Astrocyte of the hippocampus (primary cell): ENCODE results near the gene B3GNT2.
A peak's percentile ranks its signal among the peaks of the same experiment; 100 is the strongest.

Experiments used
- DNase-seq: peaks from one replicate; pipeline ENCODE4 v3.0.0; 2011; ENCODE audit warnings: low read depth, low spot score

The B3GNT2 gene

DNA sequence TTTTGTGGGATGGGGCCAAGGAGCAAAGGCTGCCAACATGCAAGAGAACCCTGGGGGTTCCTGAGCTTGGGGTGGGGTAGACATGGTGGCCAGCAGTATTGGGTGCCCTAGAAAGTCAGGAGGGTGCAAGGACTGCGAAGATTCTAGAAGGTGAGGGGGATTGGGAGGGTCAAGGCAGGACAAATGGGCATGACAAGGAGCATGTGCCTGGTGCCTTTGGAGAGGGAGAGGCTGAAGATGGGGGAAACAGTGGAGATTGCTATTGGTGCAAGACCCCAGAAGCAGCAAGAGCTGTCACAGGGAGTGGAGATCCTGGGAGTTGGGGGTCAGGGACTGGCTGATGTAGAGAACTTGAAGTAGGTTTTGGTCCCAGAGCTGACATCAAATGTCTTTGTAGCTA is 7.5 kb downstream of the B3GNT2 start:
- no peak for DNase-seq

DNA sequence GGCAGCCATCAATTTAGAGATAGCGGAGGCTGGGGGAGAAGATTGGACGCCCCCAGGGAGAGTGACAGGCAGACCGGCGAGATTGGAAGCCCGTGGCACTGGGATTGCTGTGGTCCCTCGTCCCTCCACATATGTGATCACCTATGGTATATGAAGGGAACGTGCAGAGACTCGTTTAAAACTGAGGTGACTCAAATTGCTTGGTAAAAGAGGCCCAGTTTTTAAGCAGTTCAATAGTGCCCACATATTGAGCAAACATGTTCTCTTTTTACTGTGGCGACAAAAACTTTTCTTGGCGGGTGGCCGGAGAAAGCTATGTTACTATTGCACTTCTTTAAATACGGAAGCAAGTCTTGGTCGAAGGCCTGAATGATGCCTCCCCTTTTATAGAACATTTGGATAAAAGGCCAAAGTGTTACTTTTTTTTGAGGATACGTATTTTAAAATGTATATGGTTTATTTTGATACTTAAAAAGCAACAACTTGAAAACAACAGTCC is 9.1 kb downstream of the B3GNT2 start:
- no peak for DNase-seq

DNA sequence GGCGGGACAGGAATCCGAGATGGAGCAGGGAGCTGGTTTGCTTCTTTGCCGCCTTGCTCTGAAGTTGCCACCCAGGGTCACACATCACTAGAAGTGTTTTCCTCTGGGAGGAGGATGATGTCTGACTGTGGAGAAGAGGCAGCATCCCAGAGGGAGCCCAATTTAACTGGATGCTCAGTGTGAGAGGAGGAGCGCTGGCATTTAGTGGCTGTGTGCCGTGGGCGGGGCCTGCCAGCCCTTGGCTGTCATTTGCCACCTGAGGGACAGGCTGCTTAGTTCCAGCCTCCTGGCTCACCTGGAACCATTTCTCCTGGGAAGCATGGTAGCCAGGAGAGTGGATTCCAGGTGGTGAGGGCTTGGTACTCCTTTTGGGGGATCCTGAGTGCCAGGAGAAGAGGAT is 9.6 kb downstream of the B3GNT2 start:
- DNase-seq: no peak

GRCh38 chr2:62206024-62206423 is 10.1 kb downstream of the B3GNT2 start:
- no peak for DNase-seq

GRCh38 chr2:62207491-62207890 is 11.6 kb downstream of the B3GNT2 start:
- no peak for DNase-seq

- DNase-seq: no peak
Measured at GRCh38 chr2:62208074-62208757, 12.3 kb downstream of the B3GNT2 start.

DNA sequence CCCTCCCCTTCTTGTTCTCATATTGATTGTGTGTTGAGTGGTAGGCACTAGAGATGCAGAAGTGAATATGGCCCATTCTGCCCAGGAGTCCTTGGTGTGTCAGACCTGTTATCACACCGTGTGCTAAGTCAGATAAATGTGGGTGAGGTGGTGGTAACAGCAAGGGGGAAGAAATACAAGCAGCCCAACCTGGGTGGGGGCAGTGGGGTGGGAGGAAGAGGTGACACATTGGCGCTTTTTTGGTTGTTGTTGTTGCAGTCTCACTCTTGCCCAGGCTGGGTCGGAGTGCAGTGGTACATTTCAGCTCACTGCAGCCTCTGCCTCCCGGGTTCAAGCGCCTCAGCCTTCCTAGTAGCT is 12.8 kb downstream of the B3GNT2 start:
- DNase-seq: no peak

DNA sequence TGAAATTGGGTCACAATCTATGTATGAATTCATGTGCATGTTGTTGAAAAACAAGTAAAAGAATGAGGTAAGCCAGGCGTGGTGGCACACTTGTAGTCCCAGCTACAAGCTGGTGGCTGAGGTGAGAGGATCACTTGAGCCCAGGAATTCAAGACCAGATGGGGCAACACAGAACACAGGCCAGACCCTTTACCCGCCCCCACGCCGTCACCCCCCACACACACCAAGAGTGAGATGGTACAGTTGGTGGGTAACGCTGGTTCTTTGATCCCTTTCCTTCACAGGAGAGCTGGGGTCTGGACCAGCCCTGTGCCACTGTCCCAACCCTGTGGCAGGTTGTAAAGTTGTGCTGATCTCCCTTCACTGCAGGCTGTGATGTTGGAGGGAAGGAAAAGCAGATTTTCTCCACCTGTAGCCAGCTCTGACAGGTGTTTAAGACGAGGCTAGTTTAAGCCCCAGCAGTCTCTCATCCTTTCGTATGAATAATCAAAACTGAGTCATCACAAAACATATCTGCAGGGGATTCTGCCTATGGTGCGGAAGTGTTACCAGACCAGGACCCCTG is 13.6 kb downstream of the B3GNT2 start:
- DNase-seq: no peak

DNA sequence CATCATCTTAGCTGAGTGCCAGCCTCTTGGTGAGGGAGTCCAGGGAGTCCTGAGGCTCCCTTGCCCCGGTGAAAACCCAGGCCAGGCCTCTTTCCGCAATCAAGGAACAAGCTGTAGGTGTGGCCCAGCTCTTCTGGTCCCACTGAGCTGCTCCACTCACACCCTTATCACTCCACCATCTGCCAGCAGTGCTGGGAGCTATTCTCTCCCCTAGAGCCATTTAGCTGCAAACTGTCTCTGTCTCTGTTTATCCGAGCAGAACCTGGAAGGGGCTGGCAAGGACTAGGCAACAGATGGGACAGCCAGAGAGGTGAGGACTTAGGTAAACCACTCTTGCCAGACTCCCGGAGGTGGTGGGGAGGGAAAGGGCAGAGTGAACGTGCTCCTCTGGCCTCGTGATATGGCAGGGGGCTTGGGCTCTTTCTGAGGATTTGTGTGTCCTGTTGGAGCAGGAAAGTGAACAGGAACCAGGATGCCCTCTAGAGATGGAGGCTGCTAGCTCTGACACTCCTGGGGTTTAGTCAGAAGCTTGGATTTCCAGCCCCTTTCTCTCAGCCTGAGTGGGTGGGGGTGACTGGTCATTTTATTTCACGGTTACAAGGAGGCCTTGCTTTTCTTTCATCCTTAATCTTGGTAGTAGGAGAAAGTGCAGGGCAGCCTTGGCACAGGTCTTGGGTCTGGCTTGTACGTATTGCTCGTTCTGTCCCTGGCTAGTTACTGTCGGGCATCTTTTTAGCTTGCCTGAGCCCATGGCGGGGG is 19.6 kb downstream of the B3GNT2 start:
- no peak for DNase-seq

DNA sequence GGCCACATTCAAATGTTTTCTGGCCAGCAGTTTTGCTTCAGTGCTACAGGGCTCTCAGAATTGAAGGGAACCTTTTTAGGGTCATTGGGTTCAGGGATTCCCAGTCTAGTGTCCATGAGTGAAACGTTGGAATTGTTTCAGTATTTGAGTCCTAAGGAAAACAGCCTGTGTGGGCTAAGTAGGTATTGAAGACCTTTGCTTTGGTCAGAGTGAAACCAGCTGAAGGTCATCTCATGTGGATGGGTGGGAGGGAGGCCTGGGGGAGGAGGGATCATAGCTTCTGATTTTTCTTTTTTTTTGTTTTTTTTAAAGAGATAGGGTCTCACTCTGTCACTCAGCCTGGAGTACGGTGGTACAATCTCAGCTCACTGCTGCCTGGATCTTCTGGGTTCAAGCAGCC is 20.2 kb downstream of the B3GNT2 start:
- DNase-seq: no peak

DNA sequence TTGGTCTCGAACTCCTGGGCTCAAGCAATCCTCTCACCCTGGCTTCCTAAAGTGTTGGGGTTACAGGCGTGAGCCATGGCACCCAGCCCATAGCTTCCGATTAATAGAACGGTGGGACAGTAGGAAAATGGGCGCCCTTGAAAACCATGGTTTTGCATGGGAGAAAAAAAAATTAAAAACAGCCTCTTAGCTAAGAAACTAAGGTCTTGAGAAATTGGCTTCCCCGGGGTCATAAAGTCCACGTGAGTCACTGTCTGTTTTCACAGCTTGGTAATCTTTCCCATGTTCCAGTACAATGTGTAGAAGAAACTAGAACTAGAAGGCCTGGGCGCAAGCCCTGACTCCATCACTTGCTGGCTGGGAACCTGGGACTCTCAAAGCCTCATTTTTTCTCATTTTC is 20.7 kb downstream of the B3GNT2 start:
- peak; percentile 43 for DNase-seq

DNA sequence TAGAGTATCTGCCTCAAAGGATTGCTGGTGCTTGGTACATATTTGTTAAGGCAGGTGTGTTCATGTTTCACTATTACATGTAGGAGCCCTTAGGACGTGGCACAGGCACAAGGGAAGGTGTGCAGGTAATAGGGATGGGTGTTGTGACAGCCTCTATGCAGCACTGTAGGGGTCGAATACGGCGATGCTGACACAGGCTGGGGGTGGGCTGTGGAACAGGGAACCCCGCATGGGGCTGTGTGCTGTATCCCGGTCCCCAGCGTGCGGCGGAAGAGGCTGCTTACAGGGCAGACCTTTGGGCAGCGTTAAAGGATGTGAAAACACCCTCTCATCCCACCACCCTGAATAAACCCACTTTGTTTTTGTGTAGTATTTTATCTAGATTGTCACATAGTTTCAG is 21.5 kb downstream of the B3GNT2 start:
- no peak for DNase-seq

DNA sequence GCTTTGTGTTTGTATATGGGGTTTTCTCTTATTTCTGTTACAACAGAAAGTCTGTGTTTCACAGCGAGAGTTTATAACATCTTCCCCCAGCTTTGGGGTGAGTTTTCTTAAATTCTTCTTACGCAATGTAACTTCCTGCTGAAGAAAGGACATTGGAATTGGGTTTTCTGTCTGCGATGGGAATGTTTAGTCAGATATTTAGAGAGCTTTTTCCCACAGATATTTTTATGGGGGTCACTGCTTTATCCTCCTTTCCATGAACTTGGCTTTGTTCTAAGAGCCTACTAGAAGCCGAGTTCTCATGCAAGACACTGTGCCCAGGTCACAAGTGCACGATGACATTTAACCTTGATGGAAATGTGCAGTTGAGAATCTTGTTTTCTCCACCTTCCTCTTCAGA is 22.1 kb downstream of the B3GNT2 start:
- DNase-seq: no peak

GRCh38 chr2:62219407-62220159 is 23.7 kb downstream of the B3GNT2 start:
- DNase-seq: no peak

- peak; percentile 13 for DNase-seq
Measured at GRCh38 chr2:62221141-62221540, 25.2 kb downstream of the B3GNT2 start.

DNA sequence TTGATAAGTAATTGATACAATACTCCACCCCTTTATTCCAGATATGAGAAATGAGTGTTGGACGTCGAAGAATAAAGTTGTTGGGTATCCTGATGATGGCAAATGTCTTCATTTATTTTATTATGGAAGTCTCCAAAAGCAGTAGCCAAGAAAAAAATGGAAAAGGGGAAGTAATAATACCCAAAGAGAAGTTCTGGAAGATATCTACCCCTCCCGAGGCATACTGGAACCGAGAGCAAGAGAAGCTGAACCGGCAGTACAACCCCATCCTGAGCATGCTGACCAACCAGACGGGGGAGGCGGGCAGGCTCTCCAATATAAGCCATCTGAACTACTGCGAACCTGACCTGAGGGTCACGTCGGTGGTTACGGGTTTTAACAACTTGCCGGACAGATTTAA is 26.3 kb downstream of the B3GNT2 start:
- no peak for DNase-seq

- no peak for DNase-seq
Measured at GRCh38 chr2:62222674-62223073, 26.8 kb downstream of the B3GNT2 start.

DNA sequence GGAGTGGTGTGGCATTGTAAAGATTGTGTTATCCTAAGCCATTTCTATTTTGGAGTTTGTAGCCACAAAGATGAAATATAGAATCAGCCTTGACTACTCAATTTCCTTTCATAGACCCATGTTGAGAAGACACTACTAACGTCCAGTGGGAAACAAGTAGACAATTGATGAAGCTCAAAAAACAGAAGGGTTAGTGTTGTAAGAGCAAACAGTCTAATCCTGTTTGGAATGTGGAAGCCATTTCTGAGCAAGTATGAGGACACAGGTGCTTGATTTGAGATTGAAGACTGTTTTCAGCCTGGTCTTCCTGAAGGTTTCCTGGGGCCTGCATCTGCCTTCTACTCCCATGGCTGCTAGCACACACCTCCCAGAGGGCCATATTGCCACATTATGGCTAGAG is 29.1 kb downstream of the B3GNT2 start:
- no peak for DNase-seq

GRCh38 chr2:62227386-62228075 is 31.6 kb downstream of the B3GNT2 start:
- no peak for DNase-seq

DNA sequence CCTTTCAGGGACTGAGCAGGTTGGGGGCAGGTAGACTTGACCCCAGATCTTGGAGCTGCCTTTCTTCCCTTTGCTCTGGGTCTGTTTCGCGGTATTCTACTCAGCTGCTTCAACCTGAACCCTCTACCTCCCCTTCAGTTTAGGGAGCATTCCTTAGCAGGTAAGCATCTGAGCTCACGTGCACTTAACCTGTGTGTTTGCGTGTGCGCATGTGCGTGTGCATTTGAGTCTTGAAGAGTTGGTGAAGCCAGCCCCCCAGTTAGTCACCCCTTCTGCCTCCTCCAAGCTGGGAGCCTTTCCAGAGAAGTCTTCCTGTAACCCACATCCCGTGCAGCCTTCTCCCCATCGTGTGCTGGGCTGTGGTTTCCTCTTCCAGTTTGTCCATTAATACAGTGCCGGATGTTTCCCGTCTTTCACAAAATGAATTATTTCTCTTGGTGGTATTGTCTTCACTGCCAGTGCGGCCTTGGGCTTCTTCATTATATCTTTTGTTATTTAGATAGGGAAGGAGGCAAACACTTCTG is 33.2 kb downstream of the B3GNT2 start:
- DNase-seq: no peak

DNA sequence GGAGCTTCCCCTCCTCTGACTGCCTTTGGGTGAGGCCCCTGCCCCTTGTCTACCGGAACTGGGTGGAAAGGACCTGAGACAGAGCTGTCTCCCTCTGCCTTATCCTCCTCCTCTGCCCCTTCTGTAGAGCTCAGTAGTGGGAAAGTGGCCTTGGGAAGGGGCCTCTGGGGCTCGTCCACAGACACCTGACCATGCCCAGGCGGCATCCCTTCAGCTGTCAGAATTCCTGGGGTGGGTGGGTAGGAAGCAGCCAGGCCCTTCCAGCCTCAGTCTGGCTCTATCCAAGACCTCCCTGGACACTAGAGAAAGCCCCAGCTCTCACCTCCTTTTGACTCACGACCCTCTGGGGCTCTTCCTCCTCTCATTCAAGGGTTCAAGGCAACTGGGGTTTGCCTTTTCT is 35.6 kb downstream of the B3GNT2 start:
- no peak for DNase-seq
